Stimulated activated CD8-positive, alpha-beta memory T cell treated with anti-CD3 and anti-CD28 coated beads, Interleukin-2, amount 100 ng/mL, for 1 hour (primary cell): ENCODE measurements around the gene TUBGCP2.
"Not testable (repeated sequence)": the region's sequence is repeated elsewhere in the genome, so short reads cannot be mapped to it uniquely, and the experiment has no call there.

Experiments used
- DNase-seq, 2 donors: peaks; one replicate each; pipeline ENCODE4 v3.0.0-alpha.2; 2020; ENCODE audit warnings: low read depth in 2 of 2

TUBGCP2 gene

DNA sequence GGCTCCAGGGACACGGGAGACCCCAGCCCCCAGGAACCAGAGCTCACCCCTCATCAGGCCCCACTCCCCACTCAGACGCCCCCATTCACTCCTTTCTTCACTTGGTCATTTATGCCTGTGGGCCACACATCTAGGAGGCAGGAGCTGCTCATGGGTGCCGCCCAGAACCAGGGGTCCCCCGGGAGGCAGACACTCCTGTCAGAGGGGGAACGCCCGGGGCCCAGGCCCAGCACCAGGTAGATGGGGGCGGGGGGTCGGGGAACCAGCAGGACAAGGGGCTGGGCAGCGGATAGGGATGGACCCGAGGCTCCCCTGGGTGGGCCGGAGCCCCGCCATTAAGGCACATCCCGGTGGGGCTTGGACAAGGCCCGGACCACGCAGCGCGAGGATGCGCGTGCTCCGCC is 16.2 kb upstream of the TUBGCP2 start:
- no peak for DNase-seq

DNA sequence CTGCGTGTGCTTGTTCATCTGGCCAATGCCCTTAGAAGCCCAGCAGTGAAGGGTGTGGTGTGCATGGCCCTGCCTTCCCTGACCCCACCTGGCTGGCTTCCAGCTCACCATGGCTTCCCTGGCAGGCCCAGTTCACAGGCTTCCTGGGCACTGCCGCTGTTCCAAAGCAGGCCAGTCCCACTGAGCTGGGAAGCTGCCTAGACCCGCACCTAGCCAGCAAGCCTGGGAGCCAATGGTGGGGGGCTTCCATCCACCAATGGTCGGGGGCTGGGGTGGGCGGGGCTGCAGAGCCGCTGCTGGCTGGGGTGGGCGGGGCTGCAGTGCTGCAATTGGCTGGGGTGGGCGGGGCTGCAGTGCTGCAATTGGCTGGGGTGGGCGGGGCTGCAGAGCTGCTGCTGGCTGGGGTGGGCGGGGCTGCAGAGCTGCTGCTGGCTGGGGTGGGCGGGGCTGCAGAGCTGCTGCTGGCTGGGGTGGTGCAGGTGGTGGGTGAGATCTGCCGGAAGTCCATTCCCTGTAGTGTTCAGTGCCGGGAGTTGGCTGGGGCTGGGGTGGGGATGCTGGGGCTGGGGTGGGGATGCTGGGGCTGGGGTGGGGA is 15.6 kb upstream of the TUBGCP2 start:
- DNase-seq: peak; percentile 16 to 39

DNA sequence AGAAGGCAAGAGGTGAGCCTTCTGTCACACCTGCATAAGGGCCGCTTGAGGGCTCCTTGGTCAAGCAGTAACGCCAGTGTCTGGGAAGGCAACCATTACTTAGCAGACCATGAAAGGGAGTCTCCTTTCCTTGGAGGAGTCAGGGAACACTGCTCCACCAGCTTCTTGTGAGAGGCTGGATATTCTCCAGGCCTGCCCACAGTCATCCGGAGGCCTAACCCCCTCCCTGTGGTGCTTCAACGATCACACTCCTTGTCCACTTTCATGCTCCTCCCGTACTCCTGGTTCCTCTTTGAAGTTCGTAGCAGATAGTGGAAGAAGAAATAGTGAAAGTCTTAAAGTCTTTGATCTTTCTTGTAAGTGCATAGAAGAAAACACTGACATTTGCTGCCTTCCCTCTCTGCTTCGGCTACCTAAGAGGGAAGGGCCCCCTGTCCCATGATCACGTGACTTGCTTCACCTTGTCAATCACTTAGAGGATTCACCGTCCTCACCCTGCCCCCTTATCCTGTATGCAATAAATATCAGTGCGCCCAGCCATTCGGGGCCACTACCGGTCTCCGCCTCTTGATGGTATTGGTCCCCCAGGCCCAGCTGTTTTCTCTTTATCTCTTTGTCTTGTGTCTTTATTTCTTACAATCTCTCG is 13.5 kb upstream of the TUBGCP2 start:
- not testable (repeated sequence) for DNase-seq

DNA sequence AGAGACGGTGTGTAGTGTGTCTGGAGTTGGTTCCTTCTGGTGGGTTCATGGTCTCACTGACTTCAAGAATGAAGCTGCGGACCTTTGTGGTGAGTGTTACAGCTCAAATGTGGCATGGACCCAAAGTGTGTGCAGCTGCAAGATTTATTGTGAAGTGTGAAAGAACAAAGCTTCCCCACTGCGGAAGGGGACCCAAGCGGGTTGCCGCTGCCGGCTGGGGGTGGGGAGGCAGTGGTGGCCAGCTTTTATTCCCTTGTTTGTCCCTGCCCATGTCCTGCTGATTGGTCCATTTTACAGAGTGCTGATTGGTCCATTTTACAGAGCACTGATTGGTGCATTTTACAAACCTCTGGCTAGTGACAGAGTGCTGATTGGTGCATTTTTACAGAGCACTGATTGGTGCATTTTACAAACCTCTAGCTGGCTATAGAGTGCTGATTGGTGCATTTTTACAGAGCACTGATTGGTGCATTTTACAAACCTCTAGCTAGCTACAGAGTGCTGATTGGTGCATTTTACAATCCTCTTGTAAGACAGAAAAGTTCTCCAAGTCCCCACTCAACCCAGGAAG is 12.3 kb upstream of the TUBGCP2 start:
- not testable (repeated sequence) for DNase-seq

- peak; percentile 32 to 50 for DNase-seq
Observed at GRCh38 chr10:133318494-133319127, 9.9 kb upstream of the TUBGCP2 start.

- no peak for DNase-seq
Observed at GRCh38 chr10:133316732-133317131, 8.1 kb upstream of the TUBGCP2 start.

DNA sequence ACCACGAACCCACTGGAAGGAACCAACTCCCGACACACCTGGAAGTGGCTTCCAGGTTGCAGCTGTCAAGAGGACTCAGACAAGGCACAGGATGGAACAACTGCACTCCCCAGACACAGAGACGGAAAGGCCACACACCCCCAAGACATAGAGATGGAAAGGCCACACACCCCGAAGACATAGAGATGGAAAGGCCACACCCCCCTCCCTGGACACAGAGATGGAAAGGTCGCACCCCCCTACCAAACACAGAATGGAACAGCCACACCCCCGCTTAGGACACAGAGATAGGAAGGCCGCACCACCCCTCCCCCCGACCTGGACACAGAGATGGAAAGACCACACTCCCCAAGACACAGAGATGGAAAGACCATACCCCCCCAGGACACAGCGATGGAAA is 7.6 kb upstream of the TUBGCP2 start:
- DNase-seq: no peak

GRCh38 chr10:133315847-133316246 is 7.2 kb upstream of the TUBGCP2 start:
- DNase-seq: no peak

DNA sequence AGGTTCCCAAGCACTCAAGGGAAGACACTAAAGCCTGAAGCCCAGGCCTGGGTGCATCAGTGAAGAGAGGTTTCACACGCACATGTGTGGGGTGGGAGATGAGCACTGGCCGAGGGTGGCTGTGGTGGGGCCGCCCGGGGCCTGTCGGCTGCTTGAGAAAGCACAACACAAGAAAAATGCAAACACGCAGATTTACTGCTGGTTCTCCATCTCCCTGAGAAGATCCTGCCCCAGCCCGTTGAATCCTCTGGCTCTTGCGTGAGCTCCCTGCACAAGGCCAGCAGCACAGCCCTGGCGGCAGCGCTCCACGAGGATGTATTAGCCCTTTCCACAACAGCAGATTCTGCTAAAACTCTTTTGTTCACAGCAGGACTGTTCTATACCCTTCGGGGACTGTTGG is 6.2 kb upstream of the TUBGCP2 start:
- DNase-seq: no peak

DNA sequence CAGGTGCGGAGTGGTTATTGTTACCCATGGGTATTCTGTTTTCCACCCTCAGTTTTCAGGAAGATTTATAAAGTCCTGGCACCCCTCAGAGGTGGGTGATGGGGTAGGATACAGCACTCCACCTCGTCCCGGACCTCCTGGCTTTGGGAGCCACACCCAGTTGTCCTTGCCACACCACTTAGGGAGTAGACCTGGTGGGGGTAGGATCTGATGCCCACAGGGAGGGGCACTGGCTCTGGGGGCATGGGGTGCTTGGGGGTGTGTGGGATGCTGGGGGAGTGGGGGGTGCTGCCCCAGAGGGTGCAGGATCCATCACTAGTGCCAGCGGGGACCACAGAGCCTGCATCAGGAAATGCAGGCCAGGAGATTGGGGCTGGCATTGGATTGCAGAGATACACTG is 4.5 kb upstream of the TUBGCP2 start:
- no peak for DNase-seq

DNA sequence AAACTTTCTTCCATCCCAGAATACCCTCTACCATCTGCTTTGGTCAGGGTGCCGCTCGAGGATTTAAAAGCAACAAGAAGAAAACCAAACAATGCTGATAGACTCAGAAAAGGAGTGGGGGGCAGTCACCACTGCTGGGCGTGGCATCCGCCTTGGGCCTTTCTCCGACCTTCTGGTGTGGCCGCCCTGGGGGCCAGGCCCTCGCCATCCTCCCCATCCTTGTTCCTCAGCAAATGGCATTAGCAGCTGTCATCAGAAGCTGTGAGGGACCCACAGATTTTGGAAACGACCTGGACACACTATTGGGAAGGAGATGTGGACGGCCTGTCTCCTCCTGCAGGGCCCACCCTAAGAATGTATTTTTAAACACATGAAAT is 4.1 kb upstream of the TUBGCP2 start:
- no peak for DNase-seq

DNA sequence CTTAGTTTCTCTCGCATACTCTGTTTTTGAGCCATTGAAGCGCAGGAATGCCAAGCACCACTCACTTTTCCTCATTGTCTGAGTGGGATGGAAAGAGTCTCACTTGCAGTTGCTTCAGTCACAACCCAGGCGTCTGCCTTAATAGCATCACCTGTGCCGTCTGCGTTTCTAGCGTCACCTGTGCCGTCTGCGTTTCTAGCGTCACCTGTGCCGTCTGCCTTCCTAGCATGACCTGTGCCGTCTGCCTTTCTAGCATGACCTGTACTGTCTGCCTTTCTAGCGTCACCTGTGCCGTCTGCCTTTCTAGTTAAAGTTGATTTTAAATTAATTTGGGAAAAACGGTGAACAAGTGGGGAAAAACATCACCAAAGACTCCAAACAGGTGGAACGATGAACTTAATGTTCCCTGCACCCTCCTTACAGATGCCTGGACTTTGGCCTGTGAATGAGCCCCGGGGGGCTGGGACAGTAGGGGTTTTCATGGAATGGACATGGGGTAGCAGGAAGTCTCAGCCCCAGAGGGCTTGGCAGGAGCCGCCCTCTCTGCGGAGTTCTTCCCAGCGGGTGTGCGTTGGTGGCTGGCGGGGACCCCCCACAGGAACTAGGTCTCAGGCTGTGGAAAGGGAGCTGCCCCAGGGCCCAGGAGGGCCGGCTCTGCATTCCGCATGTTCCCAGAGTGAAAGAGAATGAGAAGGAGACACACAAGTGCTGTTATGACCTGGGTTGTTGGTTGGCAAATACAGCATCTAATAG is 3.5 kb upstream of the TUBGCP2 start:
- no peak for DNase-seq

- DNase-seq: no peak
Observed at GRCh38 chr10:133311570-133311969, 2.9 kb upstream of the TUBGCP2 start.

DNA sequence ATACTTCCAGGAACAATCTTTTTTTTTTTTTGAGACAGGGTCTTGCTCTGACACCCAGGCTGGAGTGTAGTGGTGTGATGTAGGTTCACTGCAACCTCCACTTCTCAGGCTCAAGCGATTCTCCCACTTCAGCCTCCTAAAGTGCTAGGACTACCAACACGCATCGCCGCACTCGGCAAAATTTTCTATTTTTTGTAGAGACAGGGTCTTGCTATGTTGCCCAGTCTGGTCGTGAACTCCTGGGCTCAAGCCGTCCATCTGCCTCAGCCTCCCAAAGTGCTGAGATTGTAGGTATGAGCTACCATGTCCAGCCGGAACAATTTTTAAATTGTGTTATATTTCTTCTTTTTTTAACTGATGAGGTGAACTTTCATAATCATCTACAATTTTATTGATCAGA is 2.1 kb upstream of the TUBGCP2 start:
- no peak for DNase-seq

- DNase-seq: no peak
Observed at GRCh38 chr10:133310399-133310755, 1.7 kb upstream of the TUBGCP2 start.

GRCh38 chr10:133309720-133310398 is 1.2 kb upstream of the TUBGCP2 start:
- no peak for DNase-seq

DNA sequence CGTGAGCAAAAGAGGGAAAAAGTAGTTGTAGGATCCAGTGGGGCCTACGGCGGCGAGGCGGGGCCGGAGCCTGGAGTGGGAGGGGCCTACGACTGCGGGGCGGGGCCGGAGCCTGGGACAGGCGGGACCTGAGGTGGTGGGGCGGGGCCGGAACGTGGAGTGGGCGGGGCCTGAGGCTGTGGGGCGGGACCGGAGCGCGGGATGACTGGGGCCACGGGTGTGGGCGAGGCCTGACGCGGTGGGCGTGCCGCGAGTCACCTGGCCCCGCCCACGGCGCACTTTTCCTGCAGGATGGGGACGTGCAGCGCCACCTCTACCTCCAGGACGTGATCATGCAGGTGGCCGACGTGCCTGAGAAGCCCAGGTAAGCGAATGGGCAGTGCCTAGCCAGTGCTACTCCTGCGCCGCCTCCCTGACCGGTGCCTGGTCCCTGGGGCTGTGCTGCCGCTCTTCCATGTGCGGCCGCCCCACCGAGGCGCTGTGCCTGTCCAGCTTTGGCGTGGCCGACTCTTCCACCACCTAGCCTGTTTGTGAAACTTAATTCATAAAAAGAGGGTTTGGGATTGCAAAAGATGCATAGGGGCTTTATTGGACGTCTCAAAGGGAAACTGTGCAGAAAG is 538 bp upstream of the TUBGCP2 start:
- peak; percentile 88 to 89 for DNase-seq

- DNase-seq: peak; percentile 62 to 73
Observed at GRCh38 chr10:133307776-133308420, 774 bp downstream of the TUBGCP2 start.

- no peak for DNase-seq
Observed at GRCh38 chr10:133306941-133307379, 1.7 kb downstream of the TUBGCP2 start.

DNA sequence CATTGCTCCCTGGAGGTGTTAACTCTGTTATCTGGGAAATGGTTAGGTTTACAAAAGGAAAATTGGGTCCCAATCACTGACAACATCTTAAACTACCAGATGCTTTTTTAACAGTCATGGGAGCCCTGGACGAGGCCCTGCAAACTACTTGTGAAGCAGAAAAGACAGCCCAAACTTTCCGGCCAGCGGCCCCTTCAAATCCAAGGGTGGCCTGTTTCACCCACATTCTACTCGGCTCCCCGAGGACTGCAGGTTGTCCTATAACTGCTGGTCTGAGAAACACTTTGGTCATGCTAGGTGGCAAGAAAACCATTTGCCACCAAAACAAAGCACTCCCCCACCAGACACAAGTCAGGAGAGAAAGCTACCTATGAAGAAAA is 2.6 kb downstream of the TUBGCP2 start:
- DNase-seq: no peak

DNA sequence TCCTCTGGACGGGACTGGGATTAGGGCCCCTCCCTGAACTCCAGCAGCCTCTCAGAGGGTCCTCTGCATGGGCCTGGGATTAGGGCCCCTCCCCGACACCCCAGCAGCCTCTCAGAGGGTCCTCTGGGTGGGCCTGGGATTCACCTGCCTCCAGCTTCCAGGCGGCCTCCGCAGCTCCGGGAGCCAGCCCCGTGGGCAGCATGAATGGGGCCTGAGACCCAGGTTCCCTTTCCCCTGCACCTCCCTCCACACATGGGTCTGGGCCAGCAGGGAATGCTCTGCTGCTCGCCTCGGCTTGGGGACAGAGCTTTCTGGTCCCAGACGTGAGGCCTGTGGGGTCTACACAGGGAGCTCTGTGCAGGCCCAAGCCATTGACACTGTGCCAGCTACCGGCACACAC is 5.5 kb downstream of the TUBGCP2 start:
- DNase-seq: no peak
